ENCODE data around the gene IL27RA.

GRCh38 chr19:14015524-14016035 lies 16.0 kb upstream of the IL27RA start:
- TF ChIP-seq POLR2A (IDR thresholded peaks at IDR 0.05): no peak
- no peak for TF ChIP-seq CTCF (IDR thresholded peaks at IDR 0.05)

All from prostate gland (tissue), 2 donors.